ENCODE data around the gene OAS3.
A peak's percentile ranks its signal among the peaks of the same experiment; 100 is the strongest.
"Not testable (repeated sequence)": the region's sequence is repeated elsewhere in the genome, so short reads cannot be mapped to it uniquely, and the experiment has no call there.

OAS3 gene, protein sequence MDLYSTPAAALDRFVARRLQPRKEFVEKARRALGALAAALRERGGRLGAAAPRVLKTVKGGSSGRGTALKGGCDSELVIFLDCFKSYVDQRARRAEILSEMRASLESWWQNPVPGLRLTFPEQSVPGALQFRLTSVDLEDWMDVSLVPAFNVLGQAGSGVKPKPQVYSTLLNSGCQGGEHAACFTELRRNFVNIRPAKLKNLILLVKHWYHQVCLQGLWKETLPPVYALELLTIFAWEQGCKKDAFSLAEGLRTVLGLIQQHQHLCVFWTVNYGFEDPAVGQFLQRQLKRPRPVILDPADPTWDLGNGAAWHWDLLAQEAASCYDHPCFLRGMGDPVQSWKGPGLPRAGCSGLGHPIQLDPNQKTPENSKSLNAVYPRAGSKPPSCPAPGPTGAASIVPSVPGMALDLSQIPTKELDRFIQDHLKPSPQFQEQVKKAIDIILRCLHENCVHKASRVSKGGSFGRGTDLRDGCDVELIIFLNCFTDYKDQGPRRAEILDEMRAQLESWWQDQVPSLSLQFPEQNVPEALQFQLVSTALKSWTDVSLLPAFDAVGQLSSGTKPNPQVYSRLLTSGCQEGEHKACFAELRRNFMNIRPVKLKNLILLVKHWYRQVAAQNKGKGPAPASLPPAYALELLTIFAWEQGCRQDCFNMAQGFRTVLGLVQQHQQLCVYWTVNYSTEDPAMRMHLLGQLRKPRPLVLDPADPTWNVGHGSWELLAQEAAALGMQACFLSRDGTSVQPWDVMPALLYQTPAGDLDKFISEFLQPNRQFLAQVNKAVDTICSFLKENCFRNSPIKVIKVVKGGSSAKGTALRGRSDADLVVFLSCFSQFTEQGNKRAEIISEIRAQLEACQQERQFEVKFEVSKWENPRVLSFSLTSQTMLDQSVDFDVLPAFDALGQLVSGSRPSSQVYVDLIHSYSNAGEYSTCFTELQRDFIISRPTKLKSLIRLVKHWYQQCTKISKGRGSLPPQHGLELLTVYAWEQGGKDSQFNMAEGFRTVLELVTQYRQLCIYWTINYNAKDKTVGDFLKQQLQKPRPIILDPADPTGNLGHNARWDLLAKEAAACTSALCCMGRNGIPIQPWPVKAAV

DNA sequence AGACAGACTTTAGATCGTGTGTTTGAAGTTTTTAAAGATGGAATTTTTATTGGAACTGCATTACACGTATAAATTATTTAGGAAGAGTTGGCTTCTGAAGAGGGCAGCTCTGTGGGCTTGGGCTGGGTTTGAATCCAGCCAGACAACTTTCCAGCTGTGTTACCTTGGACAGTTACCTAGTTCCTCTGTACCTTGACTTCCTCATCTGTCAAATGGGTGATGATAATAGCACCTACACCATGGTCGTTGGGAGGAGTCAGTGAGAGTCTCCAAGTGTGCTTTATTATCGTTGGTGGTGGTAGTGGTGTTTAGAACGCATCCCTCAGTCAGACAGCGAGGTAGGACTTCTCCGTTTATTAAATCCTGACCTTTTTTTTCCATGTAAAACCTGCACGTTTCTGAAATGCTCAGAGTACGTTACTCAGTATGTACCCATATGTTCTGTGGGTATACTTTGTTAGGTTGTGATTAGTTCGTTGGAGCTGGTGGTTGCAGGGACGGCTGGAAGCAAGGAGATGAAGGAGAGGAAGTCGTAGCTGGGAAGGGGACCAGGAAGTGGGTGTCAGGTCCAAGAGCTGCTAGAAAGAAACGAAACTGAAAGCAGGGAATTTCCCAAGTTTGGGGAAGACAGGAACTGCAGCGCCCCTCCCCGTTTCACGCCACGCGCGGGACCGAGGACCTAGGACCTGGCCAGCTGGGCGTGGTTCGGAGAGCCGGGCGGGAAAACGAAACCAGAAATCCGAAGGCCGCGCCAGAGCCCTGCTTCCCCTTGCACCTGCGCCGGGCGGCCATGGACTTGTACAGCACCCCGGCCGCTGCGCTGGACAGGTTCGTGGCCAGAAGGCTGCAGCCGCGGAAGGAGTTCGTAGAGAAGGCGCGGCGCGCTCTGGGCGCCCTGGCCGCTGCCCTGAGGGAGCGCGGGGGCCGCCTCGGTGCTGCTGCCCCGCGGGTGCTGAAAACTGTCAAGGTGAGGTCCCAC, at the start of gene OAS3:
Gene OAS3, plus strand, starts transcription at position 734 of the 979 bp plus-strand sequence. Its CDS starts 57 bp downstream, at position 791.
- DNase-seq (ENCODE audit: low spot score): peak; percentile 56

DNA sequence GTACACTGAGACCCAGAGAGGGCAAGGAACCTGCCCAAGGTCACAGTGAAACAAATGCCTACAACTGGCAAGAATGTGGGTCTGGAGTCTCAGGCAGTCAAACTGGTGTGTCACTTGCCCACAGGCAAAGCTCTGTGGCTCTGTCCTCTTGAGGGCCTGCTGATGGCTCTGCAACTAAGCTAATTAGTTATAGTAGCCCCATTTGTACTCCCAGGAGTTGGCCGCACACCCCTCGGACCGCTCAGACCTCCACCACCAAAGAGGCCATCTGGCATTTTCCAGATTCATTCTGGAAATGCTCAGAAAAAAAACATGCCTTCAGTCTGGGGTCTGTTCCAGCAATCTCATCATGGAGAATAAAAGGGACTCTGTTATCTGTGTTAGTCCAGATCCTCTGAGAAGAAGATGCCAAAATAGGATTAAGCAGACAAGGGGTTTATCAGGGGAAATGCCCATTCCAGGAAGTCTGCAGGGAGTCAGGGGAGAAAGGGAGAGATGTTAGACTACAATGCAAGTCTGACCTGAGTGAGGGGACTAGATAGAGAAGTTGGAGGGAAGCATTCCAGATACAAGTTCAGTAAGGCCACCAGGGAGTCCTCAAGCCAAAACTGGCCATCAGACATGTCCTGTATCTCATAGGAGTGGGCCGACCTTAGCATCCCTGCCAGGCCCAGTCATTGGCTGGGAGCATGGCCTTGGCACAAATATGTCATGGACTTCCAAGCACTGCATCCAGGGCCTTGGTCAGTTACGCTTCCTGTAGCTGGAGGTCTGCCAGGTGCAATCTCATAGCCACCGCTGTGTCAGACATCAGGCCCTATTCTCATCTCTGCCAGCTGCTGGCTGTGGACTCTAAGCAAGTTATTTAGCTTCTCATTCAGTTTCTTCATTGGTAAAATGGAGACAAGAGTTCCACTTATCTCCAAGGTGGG, 46.9 kb upstream of the OAS3 start:
- DNase-seq (ENCODE audit: low spot score): no peak

GRCh38 chr12:112892856-112893255, 45.4 kb upstream of the OAS3 start:
- no peak for DNase-seq (ENCODE audit: low spot score)

- no peak for DNase-seq (ENCODE audit: low spot score)
Observed at GRCh38 chr12:112894128-112894527, 44.1 kb upstream of the OAS3 start.

DNA sequence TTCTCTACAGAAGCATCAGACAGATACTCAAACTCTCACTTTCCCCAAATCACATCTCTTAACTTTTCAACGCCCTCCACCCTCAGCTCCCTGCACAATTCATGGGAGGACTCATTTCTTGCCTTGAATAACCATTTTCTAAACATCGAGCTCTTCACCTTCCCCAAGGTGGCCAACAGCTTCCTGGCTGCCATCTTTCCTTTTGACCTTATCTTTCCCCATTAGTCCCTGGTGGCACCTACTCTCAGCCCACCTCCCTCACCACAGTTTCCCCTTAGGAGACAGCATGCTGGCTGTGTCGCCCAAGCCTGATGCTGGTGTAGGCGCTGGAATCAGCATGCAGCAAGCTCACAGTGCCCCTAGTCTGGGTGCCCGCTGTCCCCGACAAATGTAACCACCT, 39.9 kb upstream of the OAS3 start:
- no peak for DNase-seq (ENCODE audit: low spot score)

- DNase-seq (ENCODE audit: low spot score): peak; percentile 62
Observed at GRCh38 chr12:112900298-112901145, 37.8 kb upstream of the OAS3 start.

DNA sequence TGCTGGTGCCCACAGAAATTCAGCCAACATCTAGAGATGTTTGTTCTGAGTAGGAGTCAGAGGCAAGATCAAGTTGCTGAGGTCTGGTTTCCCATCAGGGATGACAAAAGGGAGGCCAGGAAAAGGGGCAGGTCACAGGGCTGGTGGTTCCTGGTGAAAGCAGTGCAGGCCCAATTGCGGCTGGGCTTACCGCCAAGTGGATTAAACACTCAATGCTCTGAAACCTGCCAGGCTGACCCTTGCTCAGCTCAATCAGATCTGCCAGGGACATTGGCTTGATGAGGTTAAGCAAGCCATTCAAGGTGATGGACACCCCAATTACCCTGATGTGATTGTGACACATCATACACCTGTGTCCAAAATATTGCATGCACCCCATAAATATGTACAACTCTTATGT, 37.0 kb upstream of the OAS3 start:
- no peak for DNase-seq (ENCODE audit: low spot score)

GRCh38 chr12:112904571-112904970, 33.7 kb upstream of the OAS3 start:
- no peak for DNase-seq (ENCODE audit: low spot score)

DNA sequence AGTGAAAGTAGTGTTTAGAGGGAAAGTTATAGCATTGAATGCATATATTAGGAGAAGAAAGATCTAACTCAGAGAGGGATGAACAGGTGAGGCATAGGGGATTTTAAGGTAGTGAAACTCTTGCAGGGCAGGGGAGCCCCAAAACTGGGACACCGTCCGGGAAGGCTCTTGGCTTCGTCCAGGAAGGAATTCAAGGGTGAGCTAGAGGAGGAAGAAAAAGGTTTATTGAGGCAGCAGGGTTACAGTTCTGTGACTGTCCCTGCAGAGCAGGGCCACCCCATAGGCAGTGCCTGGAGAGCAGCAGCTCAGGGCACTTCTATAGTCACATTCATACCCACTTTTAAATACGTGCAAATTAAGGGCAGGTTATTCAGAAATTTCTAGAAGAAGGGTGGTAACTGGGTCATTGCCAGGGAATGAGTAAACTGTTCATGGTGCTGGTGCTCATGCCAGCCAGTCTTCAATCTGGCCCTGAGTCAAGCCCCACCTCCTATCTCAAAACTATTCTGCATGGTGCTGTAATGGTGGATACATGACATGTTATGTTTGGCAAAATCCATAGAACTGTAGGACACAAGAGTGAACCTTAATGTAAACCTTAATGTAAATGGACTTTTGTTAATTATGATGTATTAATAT, 32.7 kb upstream of the OAS3 start:
- peak; percentile 14 for DNase-seq (ENCODE audit: low spot score)

DNA sequence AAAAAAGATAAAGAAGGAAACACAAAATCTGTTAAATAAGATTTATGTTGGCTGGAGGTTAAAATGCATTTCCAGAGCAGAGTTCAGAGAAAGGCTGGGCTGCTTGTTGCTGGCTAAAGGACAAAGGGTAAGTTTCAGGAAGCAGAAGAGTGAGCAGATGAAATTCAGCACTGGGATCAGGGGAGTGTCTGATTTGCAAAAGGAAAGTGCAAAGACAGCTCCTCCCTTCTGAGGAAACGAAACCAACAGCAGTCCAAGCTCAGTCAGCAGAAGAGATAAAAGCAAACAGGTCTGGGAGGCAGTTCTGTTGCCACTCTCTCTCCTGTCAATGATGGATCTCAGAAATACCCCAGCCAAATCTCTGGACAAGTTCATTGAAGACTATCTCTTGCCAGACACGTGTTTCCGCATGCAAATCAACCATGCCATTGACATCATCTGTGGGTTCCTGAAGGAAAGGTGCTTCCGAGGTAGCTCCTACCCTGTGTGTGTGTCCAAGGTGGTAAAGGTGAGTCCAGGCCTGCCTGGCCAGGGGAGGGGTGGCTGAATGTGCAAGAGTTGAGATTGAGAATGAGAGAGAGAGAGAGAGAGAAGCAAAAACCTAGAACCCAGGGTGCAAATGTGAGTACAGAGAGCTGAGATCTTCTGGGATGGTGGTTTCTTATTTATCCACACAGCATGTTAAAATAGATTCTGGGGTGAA, 31.4 kb upstream of the OAS3 start, which contains the start of gene OAS1:
Gene OAS1, plus strand, starts transcription at position 251 of the 703 bp plus-strand sequence. Its CDS starts 78 bp downstream, at position 329.
- DNase-seq (ENCODE audit: low spot score): peak; percentile 71

DNA sequence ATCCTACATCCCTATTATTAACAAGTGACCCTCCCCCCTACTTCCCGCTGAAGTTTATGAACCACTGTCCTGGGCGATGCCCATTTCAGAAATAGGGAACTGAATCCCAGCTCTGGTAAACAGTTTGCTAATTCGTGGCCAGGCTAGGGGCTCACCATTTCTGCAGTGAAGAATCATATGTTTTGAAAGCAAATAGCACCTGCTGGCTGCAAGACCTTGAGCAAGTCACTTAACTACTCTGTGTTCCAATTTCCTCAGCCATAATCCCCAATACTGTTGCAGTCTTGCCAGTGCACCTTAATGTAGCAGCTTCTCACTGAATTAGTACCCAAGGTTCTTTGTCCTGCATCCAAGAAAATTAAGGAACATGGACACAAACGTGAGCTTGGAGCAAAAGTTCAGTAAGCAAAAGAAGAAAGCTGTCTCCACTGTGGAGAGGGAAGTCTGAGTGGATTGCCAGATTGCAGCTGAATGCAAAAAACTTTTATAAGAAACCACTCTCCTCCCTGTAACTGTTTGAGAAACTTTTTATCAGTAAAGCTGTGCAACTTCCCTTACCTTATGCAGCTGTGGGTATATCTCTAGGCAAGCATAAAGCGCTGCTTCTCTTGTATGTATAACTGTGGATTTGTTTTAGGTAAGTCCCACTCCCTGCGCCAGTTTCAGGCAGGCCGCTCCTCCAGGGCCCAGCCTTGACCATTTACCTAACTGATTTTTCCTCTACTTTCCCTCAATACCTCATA, 30.7 kb upstream of the OAS3 start:
- DNase-seq (ENCODE audit: low spot score): no peak

- no peak for DNase-seq (ENCODE audit: low spot score)
Observed at GRCh38 chr12:112908548-112908947, 29.7 kb upstream of the OAS3 start.

GRCh38 chr12:112909693-112910092, 28.6 kb upstream of the OAS3 start:
- DNase-seq (ENCODE audit: low spot score): no peak

- DNase-seq (ENCODE audit: low spot score): no peak
Observed at GRCh38 chr12:112913038-112913688, 25.1 kb upstream of the OAS3 start.

DNA sequence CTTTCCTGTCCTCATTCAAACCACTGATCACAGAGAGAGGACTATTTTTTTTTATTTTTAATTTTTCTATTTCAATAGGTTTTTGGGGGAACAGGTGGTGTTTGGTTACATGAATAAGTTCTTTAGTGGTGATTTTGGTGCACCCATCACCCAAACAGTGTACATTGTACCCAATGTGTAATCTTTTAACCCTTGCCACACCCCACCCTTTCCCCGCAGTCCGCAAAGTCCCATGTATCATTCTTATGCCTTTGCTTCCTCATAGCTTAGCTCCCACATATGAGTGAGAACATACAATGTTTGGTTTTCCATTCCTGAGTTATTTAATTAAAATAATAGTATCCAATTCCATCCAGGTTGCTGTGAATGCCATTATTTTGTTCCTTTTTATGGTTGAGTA, 24.4 kb upstream of the OAS3 start:
- not testable (repeated sequence) for DNase-seq (ENCODE audit: low spot score)

DNA sequence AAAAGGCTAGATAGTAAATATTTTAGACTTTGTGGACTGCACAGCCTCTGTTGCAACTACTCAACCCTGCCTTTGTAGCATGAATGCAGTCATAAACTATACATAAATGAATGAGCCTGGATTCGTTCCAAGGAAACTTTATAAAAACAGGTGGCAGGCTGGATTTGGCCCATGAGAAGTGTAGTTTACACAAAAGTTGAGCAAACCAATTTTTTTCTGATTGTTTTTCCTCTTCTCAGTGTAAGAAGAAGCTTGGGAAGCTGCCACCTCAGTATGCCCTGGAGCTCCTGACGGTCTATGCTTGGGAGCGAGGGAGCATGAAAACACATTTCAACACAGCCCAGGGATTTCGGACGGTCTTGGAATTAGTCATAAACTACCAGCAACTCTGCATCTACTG, 22.0 kb upstream of the OAS3 start:
- DNase-seq (ENCODE audit: low spot score): no peak

- DNase-seq (ENCODE audit: low spot score): no peak
Observed at GRCh38 chr12:112919121-112919520, 19.2 kb upstream of the OAS3 start.

Measured in COLO829 (cell line).